SJCRH30 (cell line): ENCODE measurements around the gene RARS2. TPM values are rescaled to one million over a fixed set of nuclear protein-coding genes. Genes with fewer than 3 reads are reported as not detected.
A peak's percentile ranks its signal among the peaks of the same experiment; 100 is the strongest.

ENCODE experiments used
- DNase-seq, 2 experiments: peaks; one replicate each; pipeline ENCODE4 v3.0.0-alpha.2; 2015 to 2020
- H3K27ac ChIP-seq: fragments of 250-450 bp; sonication (Bioruptor Pico); 2 replicates; pipeline ENCODE4 v1.5.1; 2020; ENCODE audit warnings: mild to moderate bottlenecking, moderate library complexity
- H3K27me3 ChIP-seq: fragments of 250-450 bp; sonication (Bioruptor Pico); 2 replicates; pipeline ENCODE4 v1.5.1; 2020; ENCODE audit warnings: mild to moderate bottlenecking, moderate library complexity
- H3K36me3 ChIP-seq: fragments of 250-450 bp; sonication (Bioruptor Pico); 2 replicates; pipeline ENCODE4 v1.5.1; 2020; ENCODE audit warnings: mild to moderate bottlenecking, moderate library complexity
- H3K4me1 ChIP-seq: fragments of 250-450 bp; sonication (Bioruptor Pico); 2 replicates; pipeline ENCODE4 v1.5.1; 2020; ENCODE audit warnings: mild to moderate bottlenecking, moderate library complexity
- H3K4me3 ChIP-seq: fragments of 250-450 bp; sonication (Bioruptor Pico); 2 replicates; pipeline ENCODE4 v1.5.1; 2020; ENCODE audit warnings: mild to moderate bottlenecking, moderate library complexity
- H3K9me3 ChIP-seq: fragments of 250-450 bp; sonication (Bioruptor Pico); replicated peaks from 2 replicates; pipeline ENCODE4 v1.5.1; 2020; ENCODE audit warnings: mild to moderate bottlenecking, moderate library complexity
- total RNA-seq: library from RNA; depleted of rRNA; stranded (reverse); fragments of >200 nt; shearing (Covaris generic); gene quantifications from 2 replicates; pipeline ENCODE4 v1.2.3, GENCODE V29; 2014

Gene RARS2
- total RNA-seq, 1 experiment from 2014 or later: 51.0 TPM

DNA sequence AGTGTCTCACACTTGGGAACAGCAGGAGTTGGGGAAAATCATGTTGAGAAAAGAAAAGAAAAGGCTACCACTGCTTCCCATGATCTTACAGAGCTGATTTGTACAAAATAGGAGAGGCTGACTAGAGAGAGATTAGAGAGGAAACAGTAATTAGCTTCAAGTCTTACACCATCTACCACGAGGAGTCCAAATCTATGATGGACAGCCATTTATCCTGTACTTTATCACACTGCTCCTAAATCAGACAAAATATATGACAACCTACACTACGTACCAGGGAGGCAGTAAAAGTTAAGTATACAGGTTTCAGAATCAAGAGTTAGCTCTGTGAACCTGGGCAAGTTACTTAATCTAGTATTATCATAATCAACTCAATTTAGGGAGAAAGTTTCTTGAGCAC is 38.0 kb downstream of the RARS2 start:
- peaks cover 48% of the 10 kb centered on the region for H3K36me3 ChIP-seq
- no peak overlapping the region for H3K27ac ChIP-seq
- DNase-seq: no peak
- H3K27me3 ChIP-seq: no peaks in the 10 kb centered on the region
- H3K4me3 ChIP-seq: no peak overlapping the region
- no peaks in the 10 kb centered on the region for H3K4me1 ChIP-seq
- H3K9me3 ChIP-seq: no peaks in the 10 kb centered on the region

DNA sequence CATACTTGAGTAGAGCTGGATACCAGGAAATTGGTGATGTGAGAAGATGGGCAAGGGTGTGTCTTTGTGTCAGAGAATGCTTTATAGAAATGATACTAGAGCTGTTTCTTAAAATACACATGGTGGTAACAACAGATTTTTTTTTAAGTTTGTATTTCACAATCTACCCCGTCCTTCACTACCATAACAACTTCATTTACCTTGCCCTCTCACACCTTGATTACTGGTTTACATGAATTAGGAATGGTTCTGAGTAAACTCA is 45.4 kb downstream of the RARS2 start:
- Histone ChIP-seq H3K4me3 (no peak overlapping the region), H3K9me3 (0 out of 2 replicates have a peak, but pooled peaks cover 1% of the 10 kb centered on the region), H3K27me3 (no peaks in the 10 kb centered on the region), H3K36me3 (peaks cover 48% of the 10 kb centered on the region), H3K4me1 (no peaks in the 10 kb centered on the region), H3K27ac (no peak overlapping the region)
- no peak for DNase-seq

DNA sequence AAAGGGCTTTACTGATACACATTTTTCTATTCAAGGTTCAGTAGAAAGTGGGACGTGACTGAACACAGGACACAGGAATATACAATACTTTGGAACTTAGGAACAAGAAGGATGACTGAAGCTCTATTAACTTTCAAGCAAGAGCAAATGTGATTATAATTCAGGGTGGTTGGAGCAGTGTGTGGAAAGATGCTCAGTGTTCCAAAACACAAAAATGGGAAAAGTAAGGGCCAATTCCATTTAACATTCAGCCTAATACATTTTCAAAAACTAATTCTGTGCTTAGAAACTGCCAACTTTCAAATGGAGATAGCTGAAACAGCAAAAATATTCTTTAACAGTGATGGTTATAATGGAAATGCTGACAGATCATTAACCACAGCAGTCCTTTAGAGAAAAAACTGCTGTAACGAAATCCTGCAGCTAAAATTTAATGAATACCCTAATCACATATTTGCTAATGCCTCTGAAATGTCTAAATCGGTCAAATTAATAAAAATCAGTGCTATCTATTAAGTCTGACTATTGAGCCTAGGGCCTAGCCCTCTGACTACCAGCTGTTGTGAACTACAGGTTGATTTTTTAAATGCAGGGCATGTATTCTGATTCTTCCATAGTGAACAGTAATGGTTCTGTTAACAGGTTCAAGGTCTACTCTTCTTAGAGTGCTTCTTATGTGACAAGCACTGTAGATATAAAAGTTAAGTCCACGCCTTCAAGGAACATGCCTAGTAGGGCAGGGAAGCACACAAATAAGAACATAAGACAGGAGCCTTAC is 45.9 kb downstream of the RARS2 start:
- H3K9me3 ChIP-seq: 0 out of 2 replicates have a peak, but pooled peaks cover 2% of the 10 kb centered on the region
- peaks cover 51% of the 10 kb centered on the region for H3K36me3 ChIP-seq
- H3K27me3 ChIP-seq: no peaks in the 10 kb centered on the region
- DNase-seq: no peak
- no peaks in the 10 kb centered on the region for H3K4me1 ChIP-seq
- H3K27ac ChIP-seq: no peak overlapping the region
- H3K4me3 ChIP-seq: no peak overlapping the region

DNA sequence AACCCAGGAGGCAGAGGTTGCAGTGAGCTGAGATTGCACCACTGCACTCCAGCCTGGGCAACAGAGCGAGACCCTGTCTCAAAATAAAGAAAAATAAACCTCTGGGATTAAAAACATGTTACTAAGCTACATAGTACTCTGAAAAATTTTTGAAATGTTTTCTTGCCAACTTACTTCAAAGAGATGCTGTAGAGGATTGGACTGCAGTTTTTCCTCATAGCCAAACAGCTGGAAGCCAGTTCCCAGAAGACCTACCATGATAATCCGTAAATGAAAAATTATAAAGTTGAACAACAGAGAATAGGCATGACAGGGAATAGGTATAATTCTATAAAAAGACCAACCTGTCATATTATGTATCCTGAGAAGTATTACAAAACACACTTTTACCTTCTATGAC is 48.0 kb downstream of the RARS2 start:
- DNase-seq: no peak
- Histone ChIP-seq H3K36me3 (peaks cover 43% of the 10 kb centered on the region), H3K9me3 (0 out of 2 replicates have a peak, but pooled peaks cover 2% of the 10 kb centered on the region), H3K27ac (no peak overlapping the region), H3K4me3 (no peak overlapping the region), H3K4me1 (no peaks in the 10 kb centered on the region), H3K27me3 (no peaks in the 10 kb centered on the region)

DNA sequence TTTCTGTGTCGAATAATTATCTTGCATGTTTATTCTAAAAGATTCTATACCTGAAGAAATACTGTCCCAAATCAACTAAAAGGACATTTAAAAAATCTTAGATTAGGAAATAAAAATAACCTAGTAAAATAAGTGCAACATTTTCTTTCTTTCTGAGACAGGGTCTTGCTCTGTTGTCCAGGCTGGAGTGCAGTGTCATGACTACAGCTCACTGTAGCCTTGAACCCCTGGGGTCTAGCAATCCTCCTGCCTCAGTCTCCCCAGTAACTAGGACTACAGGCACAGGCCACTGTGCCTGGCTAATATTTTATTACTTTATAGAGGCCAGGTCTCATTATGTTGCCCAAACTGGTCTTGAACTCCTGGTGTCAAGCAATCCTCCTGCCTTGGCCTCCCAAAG is 48.7 kb downstream of the RARS2 start:
- Histone ChIP-seq H3K36me3 (peaks cover 42% of the 10 kb centered on the region), H3K27me3 (no peaks in the 10 kb centered on the region), H3K9me3 (0 out of 2 replicates have a peak, but pooled peaks cover 2% of the 10 kb centered on the region), H3K27ac (no peak overlapping the region), H3K4me1 (no peaks in the 10 kb centered on the region), H3K4me3 (no peak overlapping the region)
- no peak for DNase-seq

DNA sequence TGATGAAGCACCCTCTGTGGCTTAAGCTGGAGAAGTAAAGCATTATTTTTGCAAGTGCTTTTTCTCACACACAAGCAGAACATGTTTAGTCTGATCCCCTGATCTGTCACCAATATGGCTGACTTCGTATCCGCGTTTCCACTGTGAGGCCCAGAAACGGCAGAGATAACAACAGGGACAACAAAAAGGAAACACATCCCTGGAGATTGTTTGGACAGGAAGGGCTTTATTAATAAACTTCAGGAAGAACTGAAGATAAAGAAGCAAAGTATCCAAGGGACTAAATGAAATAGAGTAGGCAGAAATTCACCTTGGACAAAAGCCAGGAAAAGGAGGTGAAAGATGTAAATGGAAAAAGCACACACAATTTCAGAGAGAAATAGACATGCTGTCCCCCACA is 49.2 kb downstream of the RARS2 start:
- DNase-seq: no peak
- Histone ChIP-seq H3K27me3 (no peaks in the 10 kb centered on the region), H3K9me3 (0 out of 2 replicates have a peak, but pooled peaks cover 2% of the 10 kb centered on the region), H3K4me3 (no peak overlapping the region), H3K4me1 (no peaks in the 10 kb centered on the region), H3K27ac (no peak overlapping the region), H3K36me3 (peaks cover 42% of the 10 kb centered on the region)

DNA sequence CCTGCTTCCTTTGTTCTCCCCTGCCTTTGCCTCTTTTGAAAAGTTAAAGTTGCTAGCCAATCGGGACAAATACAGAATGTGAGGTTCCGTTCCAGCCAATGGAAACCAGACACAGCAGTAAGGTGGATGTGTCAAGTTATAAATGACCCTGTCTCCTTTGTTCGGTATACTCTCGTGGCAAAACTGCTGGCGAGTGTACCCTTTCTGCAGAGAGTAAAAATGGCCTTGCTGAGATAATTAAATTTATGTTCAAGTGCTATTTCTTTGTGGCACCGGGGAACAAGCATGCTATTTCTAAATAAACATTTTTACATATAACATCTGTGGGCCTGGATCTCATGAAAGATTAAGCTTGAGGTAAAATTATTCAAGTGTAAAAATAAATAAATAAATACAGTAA is 50.2 kb downstream of the RARS2 start:
- H3K27me3 ChIP-seq: no peaks in the 10 kb centered on the region
- no peak overlapping the region for H3K4me3 ChIP-seq
- H3K27ac ChIP-seq: no peak overlapping the region
- H3K4me1 ChIP-seq: no peaks in the 10 kb centered on the region
- 0 out of 2 replicates have a peak, but pooled peaks cover 2% of the 10 kb centered on the region for H3K9me3 ChIP-seq
- DNase-seq: no peak
- peaks cover 40% of the 10 kb centered on the region for H3K36me3 ChIP-seq

DNA sequence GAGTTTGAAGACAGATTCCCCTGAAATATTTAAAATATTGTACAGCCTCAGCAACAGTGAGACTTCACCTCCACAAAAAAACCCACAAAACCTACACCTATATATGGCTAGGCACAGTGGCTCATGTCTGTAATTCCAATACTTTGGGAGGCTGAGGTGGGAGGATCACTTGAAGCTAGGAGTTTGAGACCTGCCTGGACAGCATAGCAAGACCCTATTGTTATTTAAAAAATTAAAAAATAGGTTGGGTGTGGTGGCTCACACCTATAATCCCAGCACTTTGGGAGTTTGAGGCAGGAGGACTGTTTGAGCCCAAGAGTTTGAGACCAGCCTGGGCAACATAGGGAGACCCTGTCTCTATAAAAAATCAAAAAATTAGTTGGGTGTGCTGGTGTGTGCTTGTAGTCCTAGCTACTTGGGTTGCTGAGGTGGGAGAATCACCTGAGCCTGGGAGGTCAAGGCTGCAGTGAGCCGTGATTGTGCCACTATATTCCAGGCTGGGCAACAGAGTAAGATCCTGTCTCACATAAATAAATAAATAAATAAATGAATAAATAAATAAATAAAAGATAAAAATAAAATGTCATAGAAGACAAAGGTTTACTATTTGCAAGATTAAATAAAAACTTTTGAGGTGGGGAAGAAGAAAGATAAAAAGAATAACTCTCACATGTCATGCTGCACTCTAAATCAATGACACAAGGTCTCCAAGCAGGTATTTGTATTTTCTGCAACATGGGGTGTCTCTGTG is 51.1 kb downstream of the RARS2 start:
- no peaks in the 10 kb centered on the region for H3K4me1 ChIP-seq
- no peak for DNase-seq
- H3K9me3 ChIP-seq: 0 out of 2 replicates have a peak, but pooled peaks cover 2% of the 10 kb centered on the region
- no peak overlapping the region for H3K4me3 ChIP-seq
- no peak overlapping the region for H3K27ac ChIP-seq
- H3K36me3 ChIP-seq: peaks cover 39% of the 10 kb centered on the region
- no peaks in the 10 kb centered on the region for H3K27me3 ChIP-seq

DNA sequence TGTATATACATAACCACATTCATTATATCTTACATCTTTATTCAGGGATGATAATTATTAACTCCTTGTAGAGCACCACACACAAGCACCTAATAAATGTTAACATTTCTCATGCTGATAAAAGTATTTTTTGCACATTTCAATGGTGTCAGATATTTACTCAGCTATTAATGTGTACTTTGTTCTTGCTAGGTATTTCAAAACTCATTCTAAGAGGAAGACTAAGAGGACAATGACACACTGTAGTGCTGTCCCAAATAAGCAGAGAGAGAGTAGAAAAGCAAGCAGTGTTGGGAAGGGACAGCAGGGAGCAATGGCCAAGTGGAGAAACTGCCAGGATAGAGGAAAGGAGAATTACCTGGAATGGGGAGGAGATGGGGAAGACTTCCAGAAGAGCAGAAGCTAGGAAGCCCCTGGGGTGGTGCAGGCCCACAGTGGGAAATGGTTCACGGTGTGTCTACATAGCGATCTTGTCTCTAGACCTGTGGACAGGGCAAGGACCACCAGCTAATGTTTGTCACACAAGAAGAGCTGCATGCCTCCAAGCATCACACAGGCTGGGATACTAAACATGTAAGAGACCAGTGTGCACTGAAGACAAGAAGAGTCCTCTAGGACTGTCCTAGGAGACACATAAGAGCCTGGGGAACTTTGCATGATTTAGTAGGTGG is 55.3 kb downstream of the RARS2 start:
- H3K4me1 ChIP-seq: no peaks in the 10 kb centered on the region
- H3K27ac ChIP-seq: no peak overlapping the region
- DNase-seq: no peak
- H3K9me3 ChIP-seq: 0 out of 2 replicates have a peak, but pooled peaks cover 2% of the 10 kb centered on the region
- no peaks in the 10 kb centered on the region for H3K27me3 ChIP-seq
- no peak overlapping the region for H3K4me3 ChIP-seq
- H3K36me3 ChIP-seq: peaks cover 31% of the 10 kb centered on the region

DNA sequence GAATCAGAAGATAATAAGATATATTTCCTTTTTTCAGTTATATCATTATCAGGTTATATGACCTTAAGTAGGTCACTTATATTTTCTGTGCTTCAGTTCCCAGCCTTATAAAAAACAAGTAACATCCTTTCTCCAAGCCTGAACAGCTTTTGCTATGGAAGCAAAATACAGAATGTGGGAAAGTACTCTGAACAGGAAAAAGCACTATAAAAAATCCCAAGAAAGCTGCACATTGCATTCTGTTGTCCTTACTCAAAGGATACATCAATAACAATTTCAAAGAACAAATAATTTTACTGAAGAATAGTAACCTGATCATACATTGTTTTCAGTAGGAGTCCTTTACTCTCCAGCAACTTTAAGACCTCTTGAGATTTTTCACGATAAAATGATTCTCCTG is 60.6 kb downstream of the RARS2 start:
- Histone ChIP-seq H3K9me3 (no peaks in the 10 kb centered on the region), H3K36me3 (peaks cover 24% of the 10 kb centered on the region), H3K27ac (no peak overlapping the region), H3K27me3 (no peaks in the 10 kb centered on the region), H3K4me3 (no peak overlapping the region), H3K4me1 (no peaks in the 10 kb centered on the region)
- DNase-seq: no peak

DNA sequence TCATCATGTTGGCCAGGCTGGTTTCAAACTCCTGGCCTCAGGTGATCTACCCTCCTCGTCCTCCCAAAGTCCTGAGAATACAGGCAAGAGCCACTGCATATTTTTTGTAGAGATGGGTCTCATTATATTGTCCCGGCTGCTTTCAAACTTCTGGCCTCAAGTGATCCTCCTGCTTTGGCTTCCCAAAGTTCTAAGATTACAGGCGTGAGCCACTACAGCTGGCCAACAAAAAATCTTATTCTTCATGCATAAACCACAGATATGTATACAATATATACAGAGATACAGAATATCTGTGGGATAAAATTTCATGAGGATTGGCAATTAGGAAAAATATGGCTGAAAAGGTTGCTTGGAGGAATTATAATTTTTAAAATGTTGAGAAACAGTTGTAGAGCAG is 67.1 kb downstream of the RARS2 start:
- Histone ChIP-seq H3K27me3 (no peaks in the 10 kb centered on the region), H3K36me3 (peaks cover 37% of the 10 kb centered on the region), H3K27ac (peak overlapping the region; percentile 43), H3K4me1 (peaks cover 11% of the 10 kb centered on the region), H3K4me3 (no peak overlapping the region), H3K9me3 (no peaks in the 10 kb centered on the region)
- peak; percentile 42 to 74 for DNase-seq

DNA sequence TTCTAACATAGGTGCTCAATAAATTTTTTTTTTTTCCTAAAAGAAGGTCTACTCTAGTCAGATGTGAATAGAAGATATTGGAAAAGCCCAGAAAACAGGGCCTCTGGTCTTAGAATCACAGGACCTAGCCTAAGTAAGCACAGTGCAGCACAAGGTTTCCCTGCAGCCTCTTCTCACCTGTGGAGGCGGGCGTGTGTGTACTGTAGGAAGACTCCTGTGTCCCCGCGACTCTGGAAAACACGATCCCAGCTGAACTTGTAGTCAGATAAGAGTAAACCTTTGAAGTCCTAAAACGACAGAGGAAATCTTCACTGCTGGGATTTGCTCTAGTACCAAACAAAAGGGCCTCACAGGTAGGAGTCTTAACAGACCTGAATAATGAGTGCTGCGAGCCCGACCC is 71.3 kb downstream of the RARS2 start:
- no peak overlapping the region for H3K27ac ChIP-seq
- H3K4me1 ChIP-seq: peaks cover 11% of the 10 kb centered on the region
- H3K27me3 ChIP-seq: no peaks in the 10 kb centered on the region
- no peak for DNase-seq
- H3K4me3 ChIP-seq: no peak overlapping the region
- peaks cover 44% of the 10 kb centered on the region for H3K36me3 ChIP-seq
- H3K9me3 ChIP-seq: no peaks in the 10 kb centered on the region

DNA sequence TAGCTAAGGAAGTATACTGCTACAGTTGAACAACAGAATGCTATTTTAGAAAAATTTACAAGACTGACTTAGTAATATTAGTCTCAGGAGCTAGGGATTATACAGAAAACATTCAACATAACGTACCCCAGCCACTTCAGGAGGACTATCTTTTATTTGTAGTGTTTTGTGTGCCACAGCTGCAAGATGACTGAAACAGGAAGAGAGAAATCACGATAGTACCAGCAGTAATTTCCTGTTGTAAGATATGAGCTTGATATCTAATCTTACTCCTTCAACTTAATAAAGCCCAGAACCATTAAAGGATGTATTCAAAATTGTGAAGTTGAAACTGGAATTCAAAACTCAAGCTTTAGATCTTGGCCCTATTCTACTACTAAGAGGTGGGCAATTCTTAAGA is 75.0 kb downstream of the RARS2 start:
- Histone ChIP-seq H3K4me3 (no peak overlapping the region), H3K36me3 (peaks cover 58% of the 10 kb centered on the region), H3K9me3 (no peaks in the 10 kb centered on the region), H3K27me3 (no peaks in the 10 kb centered on the region), H3K4me1 (no peaks in the 10 kb centered on the region), H3K27ac (no peak overlapping the region)
- DNase-seq: no peak

DNA sequence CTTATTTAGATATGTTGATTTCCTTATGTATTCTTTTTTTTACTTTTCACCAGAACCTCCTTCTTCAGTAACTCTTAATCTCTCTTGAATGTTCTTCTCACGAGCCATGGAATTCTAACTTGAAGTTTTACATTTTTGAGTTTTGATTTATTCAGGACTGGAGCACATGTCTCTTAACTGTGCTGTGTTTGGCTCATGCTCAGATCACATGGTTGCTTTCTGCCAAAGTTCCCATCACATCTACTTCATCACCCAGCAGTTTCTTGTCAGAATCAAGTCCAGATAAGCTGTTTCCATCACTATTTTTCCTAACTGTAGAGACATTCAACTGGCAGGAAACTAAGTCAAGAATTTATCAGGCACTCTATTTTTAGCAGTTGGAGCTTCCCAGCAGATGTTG is 85.3 kb downstream of the RARS2 start:
- Histone ChIP-seq H3K4me3 (no peak overlapping the region), H3K27ac (no peak overlapping the region), H3K9me3 (no peaks in the 10 kb centered on the region), H3K36me3 (peaks cover 35% of the 10 kb centered on the region), H3K27me3 (no peaks in the 10 kb centered on the region), H3K4me1 (no peaks in the 10 kb centered on the region; the same call in 1 of the 2 replicates)
- DNase-seq: no peak
